ENCODE results near the gene ACLY.

Gene ACLY

DNA sequence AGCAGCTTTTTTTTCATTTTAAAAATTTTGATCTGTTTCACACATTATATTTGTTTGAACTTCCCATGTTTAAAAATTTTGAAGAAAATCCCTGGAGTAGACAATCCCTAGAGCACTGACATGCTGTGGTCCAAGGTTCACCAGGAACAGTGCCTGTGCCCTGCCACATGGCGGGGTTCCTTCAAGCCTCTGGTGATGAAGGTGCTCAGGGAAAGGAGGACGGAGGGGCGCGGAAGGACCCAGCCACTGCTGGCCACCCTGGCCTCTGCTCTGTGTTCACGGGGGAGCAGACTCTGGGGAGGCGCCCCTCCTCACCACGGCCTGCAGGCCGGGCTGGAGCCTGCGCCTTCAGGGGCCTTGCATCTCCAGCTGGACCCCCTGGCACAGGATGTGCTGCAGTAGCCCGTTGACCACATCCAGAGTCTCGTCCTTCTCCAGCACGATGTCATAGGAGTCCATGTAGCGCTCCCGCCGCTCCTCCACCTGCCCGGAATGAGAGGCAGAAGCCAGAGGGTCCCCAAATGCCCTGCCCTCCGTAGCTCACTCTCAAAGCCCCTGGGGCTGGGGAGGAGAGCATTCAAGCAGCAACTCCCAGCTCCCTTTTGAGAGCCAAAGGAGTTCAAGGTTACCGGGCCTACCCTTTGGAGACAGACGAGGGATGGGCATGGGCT is 93.4 kb downstream of the ACLY start:
- Histone ChIP-seq H3K27ac (replicated peaks) (no peak overlapping the region), H3K4me3 (replicated peaks; ENCODE audit: insufficient read depth, low read length) (no peak overlapping the region), H3K27me3 (ENCODE audit: insufficient read depth, poor library complexity, severe bottlenecking) (no peaks in the 10 kb centered on the region)
- DNase-seq (ENCODE audit: low read depth in 1 of 2, low spot score in 1 of 2), result no peak
- TF ChIP-seq SPI1 (IDR thresholded peaks at IDR 0.05; ENCODE audit: borderline replicate concordance, low read depth), result no peak
- TF ChIP-seq GABPA (IDR thresholded peaks at IDR 0.05; ENCODE audit: low read depth), result no peak
- TF ChIP-seq, protein P1, sequence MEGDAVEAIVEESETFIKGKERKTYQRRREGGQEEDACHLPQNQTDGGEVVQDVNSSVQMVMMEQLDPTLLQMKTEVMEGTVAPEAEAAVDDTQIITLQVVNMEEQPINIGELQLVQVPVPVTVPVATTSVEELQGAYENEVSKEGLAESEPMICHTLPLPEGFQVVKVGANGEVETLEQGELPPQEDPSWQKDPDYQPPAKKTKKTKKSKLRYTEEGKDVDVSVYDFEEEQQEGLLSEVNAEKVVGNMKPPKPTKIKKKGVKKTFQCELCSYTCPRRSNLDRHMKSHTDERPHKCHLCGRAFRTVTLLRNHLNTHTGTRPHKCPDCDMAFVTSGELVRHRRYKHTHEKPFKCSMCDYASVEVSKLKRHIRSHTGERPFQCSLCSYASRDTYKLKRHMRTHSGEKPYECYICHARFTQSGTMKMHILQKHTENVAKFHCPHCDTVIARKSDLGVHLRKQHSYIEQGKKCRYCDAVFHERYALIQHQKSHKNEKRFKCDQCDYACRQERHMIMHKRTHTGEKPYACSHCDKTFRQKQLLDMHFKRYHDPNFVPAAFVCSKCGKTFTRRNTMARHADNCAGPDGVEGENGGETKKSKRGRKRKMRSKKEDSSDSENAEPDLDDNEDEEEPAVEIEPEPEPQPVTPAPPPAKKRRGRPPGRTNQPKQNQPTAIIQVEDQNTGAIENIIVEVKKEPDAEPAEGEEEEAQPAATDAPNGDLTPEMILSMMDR (IDR thresholded peaks at IDR 0.05; ENCODE audit: insufficient read depth, low read length), result no peak

DNA sequence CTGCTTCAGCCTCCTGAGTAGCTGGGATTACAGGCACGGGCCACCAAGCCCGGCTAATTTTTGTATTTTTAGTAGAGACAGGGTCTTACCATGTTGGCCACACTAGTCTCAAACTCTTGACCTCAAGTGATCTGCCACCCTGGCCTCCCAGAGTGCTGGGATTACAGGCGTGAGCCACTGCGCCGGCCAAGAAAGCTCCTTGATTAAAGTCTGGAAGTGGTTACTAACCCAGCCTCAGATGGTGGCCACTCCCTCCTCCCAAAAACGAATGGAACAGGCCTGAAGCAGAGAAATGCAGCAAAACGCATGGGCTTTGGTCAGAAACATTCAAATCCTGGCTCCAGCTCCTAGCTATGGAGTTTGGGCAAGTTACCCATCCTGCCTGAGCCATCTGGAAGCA is 94.7 kb downstream of the ACLY start:
- TF ChIP-seq, protein P1 (IDR thresholded peaks at IDR 0.05; ENCODE audit: insufficient read depth, low read length), result no peak
- TF ChIP-seq, protein P2, sequence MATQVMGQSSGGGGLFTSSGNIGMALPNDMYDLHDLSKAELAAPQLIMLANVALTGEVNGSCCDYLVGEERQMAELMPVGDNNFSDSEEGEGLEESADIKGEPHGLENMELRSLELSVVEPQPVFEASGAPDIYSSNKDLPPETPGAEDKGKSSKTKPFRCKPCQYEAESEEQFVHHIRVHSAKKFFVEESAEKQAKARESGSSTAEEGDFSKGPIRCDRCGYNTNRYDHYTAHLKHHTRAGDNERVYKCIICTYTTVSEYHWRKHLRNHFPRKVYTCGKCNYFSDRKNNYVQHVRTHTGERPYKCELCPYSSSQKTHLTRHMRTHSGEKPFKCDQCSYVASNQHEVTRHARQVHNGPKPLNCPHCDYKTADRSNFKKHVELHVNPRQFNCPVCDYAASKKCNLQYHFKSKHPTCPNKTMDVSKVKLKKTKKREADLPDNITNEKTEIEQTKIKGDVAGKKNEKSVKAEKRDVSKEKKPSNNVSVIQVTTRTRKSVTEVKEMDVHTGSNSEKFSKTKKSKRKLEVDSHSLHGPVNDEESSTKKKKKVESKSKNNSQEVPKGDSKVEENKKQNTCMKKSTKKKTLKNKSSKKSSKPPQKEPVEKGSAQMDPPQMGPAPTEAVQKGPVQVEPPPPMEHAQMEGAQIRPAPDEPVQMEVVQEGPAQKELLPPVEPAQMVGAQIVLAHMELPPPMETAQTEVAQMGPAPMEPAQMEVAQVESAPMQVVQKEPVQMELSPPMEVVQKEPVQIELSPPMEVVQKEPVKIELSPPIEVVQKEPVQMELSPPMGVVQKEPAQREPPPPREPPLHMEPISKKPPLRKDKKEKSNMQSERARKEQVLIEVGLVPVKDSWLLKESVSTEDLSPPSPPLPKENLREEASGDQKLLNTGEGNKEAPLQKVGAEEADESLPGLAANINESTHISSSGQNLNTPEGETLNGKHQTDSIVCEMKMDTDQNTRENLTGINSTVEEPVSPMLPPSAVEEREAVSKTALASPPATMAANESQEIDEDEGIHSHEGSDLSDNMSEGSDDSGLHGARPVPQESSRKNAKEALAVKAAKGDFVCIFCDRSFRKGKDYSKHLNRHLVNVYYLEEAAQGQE (IDR thresholded peaks at IDR 0.05; ENCODE audit: insufficient replicate concordance, low read depth), result no peak
- TF ChIP-seq SPI1 (IDR thresholded peaks at IDR 0.05; ENCODE audit: borderline replicate concordance, low read depth) (no peak), GABPA (IDR thresholded peaks at IDR 0.05; ENCODE audit: low read depth) (no peak), POLR2AphosphoS5 (IDR thresholded peaks at IDR 0.05; ENCODE audit: low read depth) (no peak)
- no peak overlapping the region for H3K27ac ChIP-seq (replicated peaks)
- H3K27me3 ChIP-seq (ENCODE audit: insufficient read depth, poor library complexity, severe bottlenecking), result no peaks in the 10 kb centered on the region
- DNase-seq (ENCODE audit: low read depth in 1 of 2, low spot score in 1 of 2), result no peak
- no peak overlapping the region for H3K4me3 ChIP-seq (replicated peaks; ENCODE audit: insufficient read depth, low read length)

DNA sequence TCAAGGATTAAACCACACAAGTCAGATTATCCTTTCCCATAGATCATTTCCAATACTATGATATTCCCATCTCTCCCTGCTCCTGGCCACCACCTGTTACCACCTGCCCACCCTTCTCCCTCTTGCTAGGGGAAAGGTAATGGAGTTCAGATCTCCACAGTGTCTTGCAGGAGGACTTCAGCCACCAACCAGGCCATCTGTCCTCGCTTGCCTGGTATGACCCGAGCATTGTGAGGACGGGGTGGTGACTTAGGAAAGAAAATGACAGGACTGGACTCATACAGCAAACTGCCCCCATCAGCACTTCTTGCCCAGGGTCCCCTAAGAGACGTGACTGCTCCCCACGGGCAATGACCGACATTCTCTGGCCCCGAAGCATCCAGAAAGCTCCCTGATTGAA is 95.2 kb downstream of the ACLY start:
- no peak overlapping the region for H3K27ac ChIP-seq (replicated peaks)
- TF ChIP-seq, protein P1 (IDR thresholded peaks at IDR 0.05; ENCODE audit: insufficient read depth, low read length), result no peak

DNA sequence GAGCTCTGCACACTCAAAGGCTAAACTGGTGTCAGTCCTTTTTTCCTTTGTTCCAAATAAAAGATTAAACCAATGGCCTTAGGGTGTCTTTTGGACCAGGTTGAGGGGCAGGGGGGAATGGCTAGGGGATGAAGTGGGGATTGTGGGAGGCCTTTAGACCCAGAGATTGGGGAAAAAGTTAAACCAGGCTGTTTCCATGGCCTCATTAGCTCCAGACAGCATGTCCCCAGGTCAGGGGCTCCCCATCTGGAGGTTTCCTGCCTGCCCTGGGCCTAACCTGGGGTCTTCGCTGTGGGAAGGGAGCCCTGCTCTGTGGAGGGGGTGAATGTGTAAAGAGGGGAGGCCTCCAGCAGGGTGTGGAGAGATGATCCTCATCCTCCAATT is 95.6 kb downstream of the ACLY start:
- Histone ChIP-seq H3K4me3 (replicated peaks; ENCODE audit: insufficient read depth, low read length) (no peak overlapping the region), H3K27me3 (ENCODE audit: insufficient read depth, poor library complexity, severe bottlenecking) (no peaks in the 10 kb centered on the region), H3K27ac (replicated peaks) (no peak overlapping the region)
- TF ChIP-seq SPI1 (IDR thresholded peaks at IDR 0.05; ENCODE audit: borderline replicate concordance, low read depth), result no peak
- no peak for TF ChIP-seq GABPA (IDR thresholded peaks at IDR 0.05; ENCODE audit: low read depth)
- no peak for TF ChIP-seq POLR2AphosphoS5 (IDR thresholded peaks at IDR 0.05; ENCODE audit: low read depth)
- TF ChIP-seq, protein P2 (IDR thresholded peaks at IDR 0.05; ENCODE audit: insufficient replicate concordance, low read depth), result no peak
- TF ChIP-seq, protein P1 (IDR thresholded peaks at IDR 0.05; ENCODE audit: insufficient read depth, low read length), result no peak
- DNase-seq (ENCODE audit: low read depth in 1 of 2, low spot score in 1 of 2), result no peak

More for the DNA sequence above, 95.2 kb downstream of the ACLY start:
- H3K4me3 ChIP-seq (replicated peaks; ENCODE audit: insufficient read depth, low read length), result no peak overlapping the region
- H3K27me3 ChIP-seq (ENCODE audit: insufficient read depth, poor library complexity, severe bottlenecking), result no peaks in the 10 kb centered on the region
- DNase-seq (ENCODE audit: low read depth in 1 of 2, low spot score in 1 of 2), result no peak
